Activated CD4-positive, alpha-beta memory T cell treated with anti-CD3 and anti-CD28 coated beads for 36 hours (primary cell): ENCODE results near the gene MMP2. TPM values are rescaled to one million over a fixed set of nuclear protein-coding genes. Genes with fewer than 3 reads are reported as not detected.
A peak's percentile ranks its signal among the peaks of the same experiment; 100 is the strongest.

ENCODE experiments used
- CTCF ChIA-PET: fragments of 350-600 bp; sonication (Branson Sonifier 250); formaldehyde crosslinking; loops from one replicate; lab custom pipeline; 2021; ENCODE audit warnings: antibody characterized with exemption, inconsistent platforms; lab: Charles Lee
- POLR2A ChIA-PET: fragments of 350-600 bp; sonication (Branson Sonifier 250); formaldehyde crosslinking; loops from one replicate; lab custom pipeline; 2021; ENCODE audit warnings: antibody characterized with exemption; lab: Charles Lee
- DNase-seq: peaks from one replicate; pipeline ENCODE4 v3.0.0-alpha.2; 2020
- H3K27ac Mint-ChIP-seq: one replicate; pipeline ENCODE4 v1.8.0; 2021; ENCODE audit warnings: mixed read lengths
- H3K27me3 Mint-ChIP-seq: one replicate; pipeline ENCODE4 v1.8.0; 2021; ENCODE audit warnings: mixed read lengths
- H3K36me3 Mint-ChIP-seq: one replicate; pipeline ENCODE4 v1.8.0; 2021; ENCODE audit warnings: mixed read lengths
- H3K4me1 Mint-ChIP-seq: one replicate; pipeline ENCODE4 v1.8.0; 2021; ENCODE audit warnings: low read depth, mixed read lengths
- H3K4me3 Mint-ChIP-seq: one replicate; pipeline ENCODE4 v1.8.0; 2021; ENCODE audit warnings: mild to moderate bottlenecking, mixed read lengths
- H3K9me3 Mint-ChIP-seq: one replicate; pipeline ENCODE4 v1.8.0; 2021; ENCODE audit warnings: mixed read lengths
- intact Hi-C: fragments of 100-400 bp; cut with micrococcal nuclease; formaldehyde crosslinking; loops from one replicate; pipeline ENCODE4 v1.15.1; 2023
- total RNA-seq, 2 experiments: library from RNA; stranded (reverse); gene quantifications; one replicate each; pipeline ENCODE4 v1.2.3, GENCODE V29; 2021

MMP2 gene
- total RNA-seq, 2 experiments from 2014 or later: not detected

DNA sequence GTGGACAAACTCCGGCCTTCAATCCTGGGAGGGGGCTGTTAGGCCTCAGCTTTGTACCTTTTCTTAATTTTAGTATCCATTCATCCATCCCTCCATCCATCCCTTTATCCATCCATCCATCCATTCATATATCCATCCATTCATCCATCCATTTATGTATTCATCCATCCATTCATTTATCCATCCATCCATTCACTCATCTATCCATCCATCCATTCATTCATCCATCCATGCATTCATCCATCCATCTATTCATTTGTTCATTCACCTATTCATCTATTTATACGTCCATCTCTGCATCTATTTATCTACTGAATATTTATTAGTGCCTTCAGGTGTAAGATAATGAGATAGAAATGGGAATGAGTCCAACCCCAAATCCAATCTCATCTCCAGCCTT, 26.0 kb upstream of the MMP2 start:
- Mint-ChIP-seq H3K9me3 (no peaks in the 10 kb centered on the region), H3K27me3 (peaks cover 6% of the 10 kb centered on the region), H3K27ac (no peak overlapping the region), H3K36me3 (no peaks in the 10 kb centered on the region), H3K4me3 (no peak overlapping the region), H3K4me1 (no peaks in the 10 kb centered on the region)
- DNase-seq: no peak
- intact Hi-C loops: no loop called here
- CTCF ChIA-PET: interaction anchor here (1.1 kb wide), 1 partner anchor 12 kb away, joined by 7 read pairs; no protein-coding TSS in a partner anchor
- POLR2A ChIA-PET: no interaction called here

DNA sequence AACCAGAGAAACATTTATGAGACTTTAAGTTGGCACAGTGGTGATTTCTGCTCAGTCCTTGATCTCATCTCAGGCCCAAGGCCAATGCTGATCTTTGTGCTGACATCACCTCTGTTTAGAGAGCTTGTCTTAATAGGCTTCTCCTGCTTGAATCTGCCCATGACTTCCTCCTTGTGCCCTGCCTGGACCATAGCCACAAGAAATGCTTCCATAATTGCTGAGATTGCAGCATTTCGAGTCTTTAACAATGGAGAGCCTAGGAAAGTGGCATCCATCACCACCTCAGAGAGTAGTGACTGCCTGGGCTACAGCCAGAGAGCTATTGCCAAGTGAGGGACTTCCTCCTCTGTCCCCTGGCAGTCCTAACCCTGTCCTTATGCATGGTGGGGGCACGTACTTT, 25.1 kb upstream of the MMP2 start:
- ChIA-PET CTCF (interaction anchor here (1.7 kb wide), 1 partner anchor 11 kb away, joined by 4 read pairs; no protein-coding TSS in a partner anchor), POLR2A (interaction anchor here (0.5 kb wide), 1 partner anchor 25 kb away, joined by 3 read pairs; no protein-coding TSS in a partner anchor)
- H3K9me3 Mint-ChIP-seq: no peaks in the 10 kb centered on the region
- H3K4me3 Mint-ChIP-seq: no peak overlapping the region
- H3K4me1 Mint-ChIP-seq: no peaks in the 10 kb centered on the region
- H3K27ac Mint-ChIP-seq: no peak overlapping the region
- no peak for DNase-seq
- intact Hi-C loops: no loop called here
- H3K36me3 Mint-ChIP-seq: no peaks in the 10 kb centered on the region
- H3K27me3 Mint-ChIP-seq: peaks cover 6% of the 10 kb centered on the region

DNA sequence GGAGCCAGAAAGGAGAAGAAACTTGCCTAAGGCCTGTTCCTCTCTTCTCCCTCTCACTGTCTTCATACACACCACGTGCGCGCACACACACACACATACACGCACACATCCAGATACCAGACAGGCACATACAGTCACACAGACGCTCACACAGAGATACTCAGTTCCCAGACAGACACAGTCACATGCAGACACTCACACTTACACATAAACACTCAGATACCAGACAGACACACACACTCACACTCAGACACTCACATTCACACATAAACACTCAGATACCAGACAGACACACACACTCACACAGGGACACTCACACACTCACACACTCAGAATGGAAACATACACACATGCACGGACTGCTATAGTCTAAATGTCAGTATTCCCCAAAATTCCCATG, 24.1 kb upstream of the MMP2 start:
- H3K27ac Mint-ChIP-seq: no peak overlapping the region

DNA sequence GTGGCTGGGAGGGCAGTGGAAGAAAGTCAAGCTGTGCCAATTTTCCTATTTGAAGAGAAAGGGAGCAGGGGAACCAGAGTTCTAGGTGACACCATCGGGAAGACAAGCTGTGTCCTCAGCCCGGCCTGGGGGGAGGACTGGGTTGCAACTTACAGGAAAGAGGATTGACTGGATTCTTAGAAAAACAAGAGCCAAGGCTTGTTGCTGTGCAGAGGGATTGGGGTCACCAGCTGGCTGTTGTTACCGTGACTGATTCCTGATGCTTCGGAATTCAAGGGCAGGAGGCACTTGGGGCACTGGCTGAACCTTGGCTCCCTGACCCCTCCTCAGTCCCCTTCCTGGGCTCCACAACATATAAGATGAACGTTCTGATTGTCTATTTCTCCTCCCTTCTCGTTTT, 16.8 kb upstream of the MMP2 start:
- no peaks in the 10 kb centered on the region for H3K36me3 Mint-ChIP-seq
- peaks cover 2% of the 10 kb centered on the region for H3K27me3 Mint-ChIP-seq
- H3K4me1 Mint-ChIP-seq: no peaks in the 10 kb centered on the region
- H3K4me3 Mint-ChIP-seq: no peak overlapping the region
- no peak for DNase-seq
- intact Hi-C loops: loop anchor here (10.0 kb wide), 1 partner anchor 853 kb away; no protein-coding TSS in a partner anchor
- no peak overlapping the region for H3K27ac Mint-ChIP-seq
- ChIA-PET POLR2A (no interaction called here), CTCF (interaction anchor here (0.9 to 1.3 kb wide), 3 partner anchors 239 to 379 kb away, joined by 3 to 6 read pairs (median 3); no protein-coding TSS in a partner anchor)
- H3K9me3 Mint-ChIP-seq: no peaks in the 10 kb centered on the region

More for the DNA sequence above, 24.1 kb upstream of the MMP2 start:
- Mint-ChIP-seq H3K9me3 (no peaks in the 10 kb centered on the region), H3K4me3 (no peak overlapping the region), H3K27me3 (peaks cover 6% of the 10 kb centered on the region), H3K4me1 (no peaks in the 10 kb centered on the region), H3K36me3 (no peaks in the 10 kb centered on the region)
- ChIA-PET POLR2A (no interaction called here), CTCF (interaction anchor here (1.7 kb wide), 1 partner anchor 10 kb away, joined by 4 read pairs; no protein-coding TSS in a partner anchor)
- intact Hi-C loops: no loop called here
- DNase-seq: no peak

DNA sequence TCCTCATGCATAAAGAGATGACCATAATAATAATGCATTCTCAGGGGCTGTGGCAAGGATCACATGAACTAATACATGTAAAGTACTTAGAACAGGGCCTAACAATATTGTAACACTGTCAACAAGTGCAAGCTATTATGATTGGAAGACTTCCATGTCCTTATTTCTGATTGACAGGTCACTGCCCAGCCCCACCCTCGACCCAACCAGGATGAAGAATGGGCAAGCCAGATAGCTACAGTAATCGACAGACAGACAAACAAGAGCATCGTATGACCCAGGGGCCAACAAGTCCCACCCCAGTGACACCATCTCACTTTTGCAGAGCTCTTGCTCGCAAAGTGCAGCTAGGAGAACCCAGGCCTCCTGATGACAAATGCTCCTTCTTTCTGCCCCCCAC, 14.6 kb upstream of the MMP2 start:
- no peaks in the 10 kb centered on the region for H3K4me1 Mint-ChIP-seq
- intact Hi-C loops: loop anchor here (10.0 kb wide), 1 partner anchor 850 kb away; no protein-coding TSS in a partner anchor

DNA sequence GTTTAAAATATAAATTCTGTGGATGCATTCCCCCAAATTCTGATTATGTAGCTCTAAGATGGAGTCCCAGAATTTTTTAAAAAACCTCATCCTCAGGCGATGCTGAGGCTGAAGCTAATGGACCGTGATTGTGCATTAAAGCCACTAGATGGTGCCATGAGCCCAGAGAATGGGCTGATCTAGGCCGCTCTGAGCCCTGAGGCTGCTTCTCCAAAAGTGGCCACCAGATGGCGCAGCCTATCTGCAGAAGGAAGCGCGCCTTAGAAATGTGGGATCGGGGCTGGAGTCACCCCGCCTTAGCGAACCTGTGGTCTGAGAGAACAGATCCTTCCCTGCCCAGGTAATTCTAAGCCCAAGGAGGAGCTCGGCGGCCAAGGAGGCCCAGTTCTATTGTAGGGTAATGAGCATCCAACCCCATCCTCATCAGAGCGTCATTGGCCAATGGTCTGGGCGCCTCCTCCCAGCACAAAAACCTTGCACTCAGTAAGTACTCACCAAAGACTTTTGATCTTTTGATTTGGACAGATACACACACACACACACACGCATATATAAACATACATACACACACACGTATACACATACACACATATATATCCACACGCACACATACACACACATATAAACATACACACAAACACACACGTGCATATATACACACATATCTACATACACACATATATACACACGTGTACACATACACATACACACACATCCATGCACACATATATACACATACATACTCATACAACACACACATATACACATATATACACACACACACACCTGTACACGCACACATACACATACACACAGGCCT, 13.7 kb upstream of the MMP2 start:
- H3K4me3 Mint-ChIP-seq: no peak overlapping the region
- H3K27me3 Mint-ChIP-seq: peaks cover 3% of the 10 kb centered on the region
- ChIA-PET CTCF (interaction anchor here (0.6 to 7.2 kb wide), 56 partner anchors 9 to 1916 kb away, joined by 3 to 238 read pairs (median 5); no protein-coding TSS in a partner anchor), POLR2A (interaction anchor here (0.8 kb wide), 1 partner anchor 237 kb away, joined by 4 read pairs; no protein-coding TSS in a partner anchor)
- H3K27ac Mint-ChIP-seq: no peak overlapping the region
- intact Hi-C loops: loop anchor here (1.0 to 10.0 kb wide), 4 partner anchors 78 to 850 kb away; no protein-coding TSS in a partner anchor
- no peaks in the 10 kb centered on the region for H3K4me1 Mint-ChIP-seq
- peak; percentile 86 for DNase-seq
- H3K36me3 Mint-ChIP-seq: no peaks in the 10 kb centered on the region
- H3K9me3 Mint-ChIP-seq: no peaks in the 10 kb centered on the region

More for the DNA sequence above, 14.6 kb upstream of the MMP2 start:
- H3K27ac Mint-ChIP-seq: no peak overlapping the region
- peaks cover 2% of the 10 kb centered on the region for H3K27me3 Mint-ChIP-seq
- no peaks in the 10 kb centered on the region for H3K36me3 Mint-ChIP-seq
- CTCF ChIA-PET: interaction anchor here (0.6 to 7.2 kb wide), 52 partner anchors 8 to 1915 kb away, joined by 3 to 238 read pairs (median 5); no protein-coding TSS in a partner anchor
- no peaks in the 10 kb centered on the region for H3K9me3 Mint-ChIP-seq
- no peak overlapping the region for H3K4me3 Mint-ChIP-seq
- no peak for DNase-seq
- POLR2A ChIA-PET: interaction anchor here (0.8 kb wide), 1 partner anchor 238 kb away, joined by 4 read pairs; no protein-coding TSS in a partner anchor

DNA sequence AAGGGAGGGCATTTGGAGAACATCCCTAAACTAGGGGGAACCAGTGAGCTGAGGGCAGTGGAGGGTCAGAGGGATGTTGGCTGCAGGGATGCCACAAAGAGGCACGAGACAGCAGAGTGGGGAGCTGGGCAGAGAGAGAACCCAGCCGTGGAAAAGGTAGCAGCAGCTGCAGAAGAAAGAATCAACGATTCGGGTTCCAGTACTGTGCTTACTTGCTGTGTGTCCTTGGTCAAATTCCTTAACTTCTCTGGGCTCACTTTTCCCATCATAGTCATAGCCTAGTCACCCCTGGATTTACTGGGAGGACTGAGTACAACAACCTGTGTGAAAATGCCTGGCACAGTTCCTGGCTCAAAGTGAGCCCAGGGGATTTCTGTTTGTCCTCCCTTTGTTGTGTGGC, 12.8 kb upstream of the MMP2 start:
- ChIA-PET POLR2A (no interaction called here), CTCF (interaction anchor here (0.6 to 7.2 kb wide), 8 partner anchors 11 to 375 kb away, joined by 3 to 238 read pairs (median 4); no protein-coding TSS in a partner anchor)
- DNase-seq: no peak
- no peaks in the 10 kb centered on the region for H3K9me3 Mint-ChIP-seq
- intact Hi-C loops: loop anchor here (10.0 kb wide), 1 partner anchor 849 kb away; no protein-coding TSS in a partner anchor
- H3K27me3 Mint-ChIP-seq: peaks cover 3% of the 10 kb centered on the region
- no peak overlapping the region for H3K27ac Mint-ChIP-seq
- no peaks in the 10 kb centered on the region for H3K36me3 Mint-ChIP-seq
- peaks cover 4% of the 10 kb centered on the region for H3K4me1 Mint-ChIP-seq
- no peak overlapping the region for H3K4me3 Mint-ChIP-seq

DNA sequence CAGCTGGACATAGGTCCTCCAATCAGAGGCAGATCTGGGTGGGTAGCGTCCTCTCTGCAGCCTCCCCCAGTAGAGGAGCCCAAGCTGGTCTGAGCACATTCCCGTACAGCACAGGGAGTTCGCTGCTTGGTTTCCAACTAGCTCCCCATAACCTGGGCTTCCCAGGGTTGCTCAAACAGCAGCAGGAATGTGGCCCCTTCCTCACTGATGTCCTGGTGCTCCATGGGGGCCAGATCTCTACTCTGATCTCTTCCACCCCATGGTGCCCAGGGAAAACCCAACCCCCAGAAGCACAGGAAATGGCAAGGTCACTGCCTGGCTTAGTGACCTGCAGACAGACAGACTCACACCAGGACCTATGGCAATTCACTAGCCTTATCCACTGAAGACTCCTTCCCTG, 11.1 kb upstream of the MMP2 start:
- POLR2A ChIA-PET: no interaction called here

DNA sequence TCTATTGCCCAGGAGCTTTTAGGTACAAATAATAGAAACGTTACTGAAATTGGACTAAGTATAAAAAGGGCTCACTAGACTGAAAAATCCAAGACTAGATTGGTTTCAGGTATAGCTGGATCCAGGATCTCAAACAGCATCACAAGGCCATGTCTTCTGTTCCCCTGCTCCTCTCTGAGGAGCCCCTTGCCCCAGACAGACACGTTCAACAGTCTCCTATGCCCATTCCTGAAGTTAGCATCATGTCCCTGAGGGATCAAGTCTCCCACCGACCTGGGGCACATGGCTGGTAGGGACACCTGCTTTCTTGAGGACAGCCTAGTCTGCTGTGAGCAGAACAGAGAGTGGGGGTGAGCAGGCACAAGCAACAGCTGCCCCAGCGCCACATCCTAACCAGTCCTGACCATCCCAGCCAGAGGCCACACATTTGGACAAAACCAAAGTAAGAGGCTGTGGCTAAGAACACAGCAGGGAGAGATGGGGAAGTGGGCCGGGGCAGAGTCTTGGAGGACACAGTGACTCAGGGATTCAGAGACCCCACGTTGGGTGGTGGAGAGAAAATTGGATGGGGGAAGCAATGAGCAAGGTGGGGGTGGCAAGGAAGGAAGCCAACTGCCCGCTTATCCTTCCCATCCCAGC, 10.5 kb upstream of the MMP2 start:
- ChIA-PET CTCF (interaction anchor here (0.6 to 7.2 kb wide), 4 partner anchors 9 to 235 kb away, joined by 3 to 238 read pairs (median 3); no protein-coding TSS in a partner anchor), POLR2A (no interaction called here)
- Mint-ChIP-seq H3K27me3 (peaks cover 6% of the 10 kb centered on the region), H3K27ac (no peak overlapping the region), H3K4me3 (no peak overlapping the region), H3K9me3 (no peaks in the 10 kb centered on the region), H3K4me1 (peaks cover 10% of the 10 kb centered on the region), H3K36me3 (no peaks in the 10 kb centered on the region)
- intact Hi-C loops: loop anchor here (10.0 kb wide), 1 partner anchor 846 kb away; no protein-coding TSS in a partner anchor
- no peak for DNase-seq

More for the DNA sequence above, 11.1 kb upstream of the MMP2 start:
- no peak overlapping the region for H3K27ac Mint-ChIP-seq
- H3K27me3 Mint-ChIP-seq: peaks cover 4% of the 10 kb centered on the region
- no peaks in the 10 kb centered on the region for H3K36me3 Mint-ChIP-seq
- peaks cover 10% of the 10 kb centered on the region for H3K4me1 Mint-ChIP-seq
- no peak for DNase-seq
- CTCF ChIA-PET: interaction anchor here (0.6 to 7.2 kb wide), 4 partner anchors 9 to 236 kb away, joined by 3 to 238 read pairs (median 3); no protein-coding TSS in a partner anchor
- intact Hi-C loops: loop anchor here (10.0 kb wide), 1 partner anchor 847 kb away; no protein-coding TSS in a partner anchor
- H3K4me3 Mint-ChIP-seq: no peak overlapping the region
- H3K9me3 Mint-ChIP-seq: no peaks in the 10 kb centered on the region

DNA sequence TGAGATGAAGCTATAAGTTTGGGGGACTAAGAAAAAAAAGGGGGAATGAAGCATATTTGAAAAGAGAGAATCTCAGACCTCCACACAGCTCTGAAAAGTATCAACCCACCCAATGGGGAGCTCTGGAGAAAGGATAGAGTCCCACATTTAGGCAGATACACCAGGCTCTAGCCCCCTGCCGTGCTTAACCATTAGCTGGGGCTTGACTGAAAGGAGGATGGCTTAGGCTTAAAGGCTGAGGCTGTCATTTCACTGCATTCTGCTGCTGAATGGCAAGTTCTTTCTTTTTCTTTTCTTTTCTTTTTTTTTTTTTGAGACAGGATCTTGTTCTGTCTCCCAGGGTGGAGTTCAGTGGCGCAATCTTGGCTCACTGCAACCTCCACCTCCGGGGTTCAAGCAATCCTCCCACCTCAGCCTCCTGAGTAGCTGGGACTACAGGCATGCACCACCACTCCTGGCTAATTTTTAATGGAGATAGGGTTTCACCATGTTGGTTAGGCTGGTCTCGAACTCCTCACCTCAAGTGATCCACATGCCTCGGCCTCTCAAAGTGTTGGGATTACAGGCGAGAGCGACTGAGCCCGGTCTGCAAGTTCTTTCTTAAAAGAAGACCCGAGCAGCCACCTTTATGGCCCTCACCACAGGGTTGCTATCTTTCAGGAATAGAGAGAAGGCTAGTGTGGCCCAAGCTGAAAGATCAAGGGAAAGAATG, 9.0 kb upstream of the MMP2 start:
- Mint-ChIP-seq H3K4me3 (no peak overlapping the region), H3K27ac (no peak overlapping the region), H3K9me3 (no peaks in the 10 kb centered on the region), H3K27me3 (peaks cover 7% of the 10 kb centered on the region), H3K36me3 (no peaks in the 10 kb centered on the region), H3K4me1 (peaks cover 10% of the 10 kb centered on the region)
- no peak for DNase-seq
- ChIA-PET POLR2A (no interaction called here), CTCF (interaction anchor here (1.0 to 7.2 kb wide), 2 partner anchors 74 to 234 kb away, joined by 3 to 238 read pairs; no protein-coding TSS in a partner anchor)
- intact Hi-C loops: loop anchor here (5.0 to 10.0 kb wide), 2 partner anchors 722 to 845 kb away; partner anchors contain the start of gene GNAO1
